Fibroblast of mammary gland (primary cell): ENCODE results near the gene HOXB2.

Experiments
- DNase-seq: peaks from one replicate; pipeline ENCODE4 v3.0.0-alpha.2; 2010; ENCODE audit warnings: low read depth
- H3K4me3 ChIP-seq: 2 replicates; pipeline ENCODE4 v1.5.1; 2011; ENCODE audit warnings: low read depth, mild to moderate bottlenecking, low read length, moderate library complexity; ENCODE audit not compliant: control insufficient read depth
- TF ChIP-seq, protein P1 (sequence below): conservative IDR thresholded peaks from 2 replicates; pipeline ENCODE4 v1.5.1; 2011; ENCODE audit warnings: low read depth, low read length, inconsistent platforms; ENCODE audit not compliant: control insufficient read depth, insufficient read depth

HOXB2 gene

DNA sequence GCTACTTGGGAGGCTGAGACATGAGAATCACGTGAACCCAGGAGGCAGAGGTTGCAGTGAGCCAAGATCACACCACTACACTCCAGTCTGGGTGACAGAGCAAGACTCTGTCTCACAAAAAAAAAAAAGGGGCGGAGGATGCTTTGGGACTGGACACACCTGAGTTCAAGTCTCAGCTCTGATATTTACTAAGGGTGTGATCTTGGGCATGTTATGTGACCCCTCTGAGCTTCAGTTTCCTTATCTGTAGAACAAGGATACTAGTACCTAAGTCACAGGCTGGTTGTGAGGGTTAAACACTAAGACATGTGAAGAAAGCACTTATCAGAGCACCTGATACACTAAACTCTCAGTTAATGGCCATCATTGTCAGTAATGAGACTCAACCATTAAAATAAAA, 40.0 kb downstream of the HOXB2 start:
- DNase-seq: no peak
- H3K4me3 ChIP-seq: no peak overlapping the region
- TF ChIP-seq, protein P1, sequence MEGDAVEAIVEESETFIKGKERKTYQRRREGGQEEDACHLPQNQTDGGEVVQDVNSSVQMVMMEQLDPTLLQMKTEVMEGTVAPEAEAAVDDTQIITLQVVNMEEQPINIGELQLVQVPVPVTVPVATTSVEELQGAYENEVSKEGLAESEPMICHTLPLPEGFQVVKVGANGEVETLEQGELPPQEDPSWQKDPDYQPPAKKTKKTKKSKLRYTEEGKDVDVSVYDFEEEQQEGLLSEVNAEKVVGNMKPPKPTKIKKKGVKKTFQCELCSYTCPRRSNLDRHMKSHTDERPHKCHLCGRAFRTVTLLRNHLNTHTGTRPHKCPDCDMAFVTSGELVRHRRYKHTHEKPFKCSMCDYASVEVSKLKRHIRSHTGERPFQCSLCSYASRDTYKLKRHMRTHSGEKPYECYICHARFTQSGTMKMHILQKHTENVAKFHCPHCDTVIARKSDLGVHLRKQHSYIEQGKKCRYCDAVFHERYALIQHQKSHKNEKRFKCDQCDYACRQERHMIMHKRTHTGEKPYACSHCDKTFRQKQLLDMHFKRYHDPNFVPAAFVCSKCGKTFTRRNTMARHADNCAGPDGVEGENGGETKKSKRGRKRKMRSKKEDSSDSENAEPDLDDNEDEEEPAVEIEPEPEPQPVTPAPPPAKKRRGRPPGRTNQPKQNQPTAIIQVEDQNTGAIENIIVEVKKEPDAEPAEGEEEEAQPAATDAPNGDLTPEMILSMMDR: no peak

- no peak for DNase-seq
- no peak overlapping the region for H3K4me3 ChIP-seq
- TF ChIP-seq, protein P1: no peak
Measured at GRCh38 chr17:48503747-48504146, 41.2 kb downstream of the HOXB2 start.

GRCh38 chr17:48502901-48503300, 42.0 kb downstream of the HOXB2 start:
- TF ChIP-seq, protein P1: no peak
- no peak overlapping the region for H3K4me3 ChIP-seq
- DNase-seq: no peak

GRCh38 chr17:48502312-48502711, 42.6 kb downstream of the HOXB2 start:
- TF ChIP-seq, protein P1: no peak
- no peak overlapping the region for H3K4me3 ChIP-seq
- DNase-seq: no peak

GRCh38 chr17:48500435-48501426, 44.2 kb downstream of the HOXB2 start:
- H3K4me3 ChIP-seq: no peak overlapping the region
- TF ChIP-seq, protein P1: no peak
- DNase-seq: no peak

DNA sequence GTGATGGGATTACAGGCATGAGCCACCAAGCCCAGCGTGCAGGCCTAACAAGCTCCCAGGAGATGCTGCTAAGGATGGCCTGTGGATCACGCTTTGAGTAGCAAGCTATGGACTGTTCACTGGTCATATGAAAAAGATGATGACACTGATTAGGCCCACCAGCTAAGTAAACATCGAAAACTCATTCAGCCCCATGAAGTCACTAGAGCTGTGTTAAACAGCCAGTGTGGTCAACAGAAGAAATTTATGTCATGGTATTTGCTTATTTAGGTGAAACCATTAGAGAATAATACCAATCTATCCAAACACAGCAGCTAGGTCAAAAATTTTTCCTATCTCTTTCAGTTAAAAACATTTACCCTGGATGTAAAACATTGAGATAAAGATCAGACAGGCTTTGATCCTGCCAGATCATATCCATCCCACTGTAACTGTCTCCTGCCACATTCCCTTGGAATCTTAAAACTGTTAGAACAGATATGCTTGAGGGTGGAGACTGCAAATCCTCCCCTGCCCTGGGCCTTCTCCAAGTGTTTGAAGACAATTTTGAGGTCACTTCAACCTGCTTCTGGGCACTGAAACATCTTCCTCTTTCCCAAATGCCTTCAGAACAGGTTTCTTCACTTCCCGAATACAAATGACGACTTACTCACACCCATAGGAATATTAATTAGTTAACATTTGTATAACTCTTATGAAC, 45.0 kb downstream of the HOXB2 start:
- no peak for DNase-seq
- TF ChIP-seq, protein P1: no peak
- H3K4me3 ChIP-seq: no peak overlapping the region
